Astrocyte of the spinal cord (primary cell): ENCODE data around the gene ATF7IP2.
"Not testable (repeated sequence)": the region's sequence is repeated elsewhere in the genome, so short reads cannot be mapped to it uniquely, and the experiment has no call there.

Experiments
- DNase-seq: peaks from one replicate; pipeline ENCODE4 v3.0.0; 2011; ENCODE audit warnings: low read depth, low spot score
- H3K4me3 ChIP-seq: 2 replicates; pipeline ENCODE4 v1.5.1; 2011; ENCODE audit warnings: low read depth, mild to moderate bottlenecking, low read length, moderate library complexity
- in situ Hi-C: cut with HindIII; loops from 2 replicates; pipeline ENCODE4 v1.10.0; 2017; ENCODE audit warnings: low sequenced_read_pairs
- TF ChIP-seq, protein P1 (sequence below): IDR thresholded peaks from 2 replicates; pipeline ENCODE4 v1.5.1; 2012; ENCODE audit warnings: low read depth, mild to moderate bottlenecking, low read length, inconsistent platforms

ATF7IP2 gene

DNA sequence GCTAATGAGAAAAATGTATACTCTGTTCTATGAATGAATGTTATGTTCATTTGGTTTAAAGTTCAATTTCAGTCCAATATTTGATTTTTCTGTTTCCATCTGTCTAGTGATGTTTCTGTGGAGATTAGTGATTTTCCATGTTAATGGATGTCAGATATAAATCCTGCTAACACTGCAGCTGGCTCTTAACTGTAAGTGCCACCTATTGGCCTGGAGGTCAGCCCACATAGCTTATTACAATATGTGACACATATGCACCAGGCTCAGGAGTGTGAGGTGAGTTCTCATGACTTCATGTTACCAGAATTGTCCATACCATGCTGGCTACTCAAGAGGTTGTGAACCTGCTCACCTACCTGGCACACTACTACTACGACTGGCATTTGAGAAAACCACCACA is 17.1 kb downstream of the ATF7IP2 start:
- in situ Hi-C loops: no loop called here
- no peak overlapping the region for H3K4me3 ChIP-seq
- no peak for DNase-seq
- TF ChIP-seq, protein P1, sequence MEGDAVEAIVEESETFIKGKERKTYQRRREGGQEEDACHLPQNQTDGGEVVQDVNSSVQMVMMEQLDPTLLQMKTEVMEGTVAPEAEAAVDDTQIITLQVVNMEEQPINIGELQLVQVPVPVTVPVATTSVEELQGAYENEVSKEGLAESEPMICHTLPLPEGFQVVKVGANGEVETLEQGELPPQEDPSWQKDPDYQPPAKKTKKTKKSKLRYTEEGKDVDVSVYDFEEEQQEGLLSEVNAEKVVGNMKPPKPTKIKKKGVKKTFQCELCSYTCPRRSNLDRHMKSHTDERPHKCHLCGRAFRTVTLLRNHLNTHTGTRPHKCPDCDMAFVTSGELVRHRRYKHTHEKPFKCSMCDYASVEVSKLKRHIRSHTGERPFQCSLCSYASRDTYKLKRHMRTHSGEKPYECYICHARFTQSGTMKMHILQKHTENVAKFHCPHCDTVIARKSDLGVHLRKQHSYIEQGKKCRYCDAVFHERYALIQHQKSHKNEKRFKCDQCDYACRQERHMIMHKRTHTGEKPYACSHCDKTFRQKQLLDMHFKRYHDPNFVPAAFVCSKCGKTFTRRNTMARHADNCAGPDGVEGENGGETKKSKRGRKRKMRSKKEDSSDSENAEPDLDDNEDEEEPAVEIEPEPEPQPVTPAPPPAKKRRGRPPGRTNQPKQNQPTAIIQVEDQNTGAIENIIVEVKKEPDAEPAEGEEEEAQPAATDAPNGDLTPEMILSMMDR: no peak

DNA sequence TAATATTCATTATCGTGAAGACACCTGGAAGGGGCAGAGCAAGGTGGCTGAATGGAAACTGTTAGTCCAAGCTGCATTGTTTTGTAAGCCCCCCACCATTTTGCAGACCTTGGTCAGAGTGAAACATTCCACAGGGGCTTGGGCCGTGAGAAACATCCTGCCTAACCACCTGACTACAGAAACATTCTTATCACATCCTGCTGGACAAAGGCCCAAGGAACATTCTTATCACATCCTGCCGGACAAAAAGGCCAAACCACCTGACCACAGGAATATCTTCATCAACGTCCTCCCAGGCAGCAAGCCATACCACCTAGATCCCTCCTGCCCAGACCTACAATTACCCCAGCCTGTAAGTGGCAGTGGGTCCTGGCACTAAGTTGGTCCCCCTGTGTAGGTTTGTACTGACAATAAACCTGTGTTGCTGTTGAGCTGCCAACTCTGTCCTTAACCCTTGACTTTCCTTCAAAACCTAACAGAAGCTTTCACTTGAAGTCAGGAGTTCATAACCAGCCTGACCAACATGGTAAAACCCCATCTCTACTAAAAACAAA is 19.6 kb downstream of the ATF7IP2 start:
- H3K4me3 ChIP-seq: no peak overlapping the region
- in situ Hi-C loops: no loop called here
- DNase-seq: peak; percentile 69
- TF ChIP-seq, protein P1: no peak

DNA sequence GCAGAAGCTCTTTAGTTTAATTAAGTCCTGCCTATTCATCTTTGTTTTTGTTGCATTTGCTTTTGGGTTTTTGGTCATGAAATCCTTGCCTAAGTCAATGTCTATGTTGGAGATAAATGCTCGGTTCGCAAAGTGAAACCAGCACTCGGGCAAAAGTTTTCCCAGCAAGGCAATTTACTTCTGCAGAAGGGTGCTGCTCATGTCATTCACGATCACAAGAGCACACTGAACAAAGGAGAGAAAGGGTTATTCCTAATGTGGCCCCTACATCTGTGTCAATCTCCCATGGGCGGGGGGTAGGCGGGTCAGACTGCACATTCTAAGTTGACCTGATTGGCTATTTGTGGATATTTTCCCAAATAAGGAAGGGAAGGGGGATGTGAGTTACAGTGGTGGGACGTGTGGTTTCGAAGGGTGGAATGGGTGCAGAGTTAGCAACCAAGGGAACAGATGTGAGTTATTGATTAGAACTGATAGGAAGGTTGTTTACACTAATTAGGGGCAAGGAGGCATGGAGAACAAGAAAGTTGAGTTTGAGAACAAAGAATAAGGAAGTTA is 23.0 kb downstream of the ATF7IP2 start:
- peak; percentile 5 for DNase-seq
- in situ Hi-C loops: no loop called here
- TF ChIP-seq, protein P1: no peak
- no peak overlapping the region for H3K4me3 ChIP-seq

DNA sequence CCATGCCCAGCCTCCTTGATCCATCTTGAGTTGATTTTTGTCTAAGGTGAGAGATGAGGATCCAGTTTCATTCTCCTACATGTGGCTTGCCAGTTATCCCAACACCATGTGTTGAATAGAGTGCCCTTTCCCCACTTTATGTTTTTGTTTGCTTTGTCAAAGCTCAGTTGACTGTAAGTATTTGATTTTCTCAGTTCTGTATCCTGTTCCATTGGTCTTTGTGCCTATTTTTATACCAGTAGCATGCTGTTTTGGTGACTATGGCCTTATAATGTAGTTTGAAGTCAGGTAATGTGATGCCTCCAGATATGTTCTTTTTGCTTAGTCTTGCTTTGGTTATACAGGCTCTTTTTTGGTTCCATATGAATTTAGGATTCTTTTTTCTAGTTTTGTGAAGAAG is 23.9 kb downstream of the ATF7IP2 start:
- H3K4me3 ChIP-seq, DNase-seq, in situ Hi-C loops: not testable (repeated sequence)

DNA sequence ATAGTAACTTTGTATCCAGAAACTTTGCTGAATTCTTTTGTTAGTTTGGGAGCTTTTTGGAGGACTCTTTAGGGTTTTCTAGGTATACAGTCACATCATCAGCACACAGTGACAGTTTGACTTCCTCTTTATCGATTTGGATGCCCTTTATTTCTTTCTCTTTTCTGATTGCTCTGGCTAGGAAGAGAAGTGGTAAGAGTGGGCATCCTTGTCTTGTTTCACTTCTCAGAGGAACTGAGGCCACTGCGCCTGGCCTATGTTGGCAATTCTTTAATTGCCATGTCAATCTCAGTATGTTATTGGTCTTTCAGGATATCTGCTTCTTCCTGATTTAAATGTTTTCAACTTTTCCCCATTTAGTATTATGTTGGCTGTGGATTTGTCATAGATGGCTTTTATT is 24.6 kb downstream of the ATF7IP2 start:
- no peak for DNase-seq
- TF ChIP-seq, protein P1: no peak
- in situ Hi-C loops: no loop called here
- H3K4me3 ChIP-seq: no peak overlapping the region

DNA sequence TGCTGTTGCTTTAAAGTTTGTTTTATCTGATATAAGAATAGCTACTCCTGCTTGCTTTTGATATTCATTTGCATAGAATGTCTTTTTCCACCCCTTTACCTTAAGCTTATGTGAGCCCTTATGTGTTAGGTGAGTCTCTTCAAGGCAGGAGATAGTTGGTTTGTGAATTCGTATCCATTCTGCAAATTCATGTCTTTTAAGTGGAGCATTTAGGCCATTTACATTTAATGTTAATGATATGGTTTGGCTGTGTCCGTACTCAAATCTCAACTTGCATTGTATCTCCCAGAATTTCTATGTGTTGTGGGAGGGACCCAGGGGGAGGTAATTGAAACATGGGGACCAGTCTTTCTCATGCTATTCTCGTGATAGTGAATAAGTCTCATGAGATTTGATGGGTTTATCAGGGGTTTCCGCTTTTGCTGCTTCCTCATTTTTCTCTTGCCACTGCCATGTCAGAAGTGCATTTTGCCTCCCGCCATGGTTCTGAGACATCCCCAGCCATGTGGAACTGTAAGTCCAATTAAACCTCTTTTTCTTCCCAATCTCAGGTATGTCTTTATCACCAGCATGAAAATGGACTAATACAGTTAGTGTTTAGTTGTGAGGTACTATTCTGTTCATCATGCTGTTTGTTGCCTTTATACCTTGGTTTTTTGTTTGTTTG is 27.2 kb downstream of the ATF7IP2 start:
- in situ Hi-C loops: no loop called here
- no peak overlapping the region for H3K4me3 ChIP-seq
- DNase-seq: no peak
- TF ChIP-seq, protein P1: no peak

DNA sequence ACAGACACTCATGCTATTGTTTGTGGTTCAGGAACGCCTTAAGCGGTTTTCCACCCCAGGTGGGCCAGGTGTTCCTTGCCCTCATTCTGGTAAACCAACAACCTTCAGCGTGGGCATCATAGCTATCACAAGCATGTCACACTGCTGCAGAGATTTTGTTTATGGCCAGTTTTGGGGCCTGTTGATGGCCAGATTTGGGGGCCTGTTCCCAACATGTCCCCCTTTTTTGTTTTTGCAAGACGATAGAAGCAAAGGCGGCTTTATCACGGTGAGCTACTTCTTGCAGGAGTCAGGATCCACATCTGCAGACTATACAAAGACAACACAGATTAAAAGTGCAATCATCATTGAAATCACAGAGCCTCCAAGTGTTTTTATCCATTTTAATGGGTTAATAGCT is 32.3 kb downstream of the ATF7IP2 start:
- DNase-seq, in situ Hi-C loops, H3K4me3 ChIP-seq: not testable (repeated sequence)
